ENCODE measurements around the gene PTGER3.

- TF ChIP-seq POLR2A (IDR thresholded peaks at IDR 0.05), result no peak
- TF ChIP-seq CTCF (IDR thresholded peaks at IDR 0.05), result no peak
Measured at GRCh38 chr1:71002709-71003475, 44.7 kb downstream of the PTGER3 start.

Data from ovary (tissue), 3 donors.